ENCODE measurements around the gene ARHGEF25. TPM values are rescaled to one million over a fixed set of nuclear protein-coding genes. Genes with fewer than 3 reads are reported as not detected.

Gene ARHGEF25
- polyA plus RNA-seq, 2 of the 4 experiments (the other 2 are of a cell fraction): 9.3 to 13.8 TPM

DNA sequence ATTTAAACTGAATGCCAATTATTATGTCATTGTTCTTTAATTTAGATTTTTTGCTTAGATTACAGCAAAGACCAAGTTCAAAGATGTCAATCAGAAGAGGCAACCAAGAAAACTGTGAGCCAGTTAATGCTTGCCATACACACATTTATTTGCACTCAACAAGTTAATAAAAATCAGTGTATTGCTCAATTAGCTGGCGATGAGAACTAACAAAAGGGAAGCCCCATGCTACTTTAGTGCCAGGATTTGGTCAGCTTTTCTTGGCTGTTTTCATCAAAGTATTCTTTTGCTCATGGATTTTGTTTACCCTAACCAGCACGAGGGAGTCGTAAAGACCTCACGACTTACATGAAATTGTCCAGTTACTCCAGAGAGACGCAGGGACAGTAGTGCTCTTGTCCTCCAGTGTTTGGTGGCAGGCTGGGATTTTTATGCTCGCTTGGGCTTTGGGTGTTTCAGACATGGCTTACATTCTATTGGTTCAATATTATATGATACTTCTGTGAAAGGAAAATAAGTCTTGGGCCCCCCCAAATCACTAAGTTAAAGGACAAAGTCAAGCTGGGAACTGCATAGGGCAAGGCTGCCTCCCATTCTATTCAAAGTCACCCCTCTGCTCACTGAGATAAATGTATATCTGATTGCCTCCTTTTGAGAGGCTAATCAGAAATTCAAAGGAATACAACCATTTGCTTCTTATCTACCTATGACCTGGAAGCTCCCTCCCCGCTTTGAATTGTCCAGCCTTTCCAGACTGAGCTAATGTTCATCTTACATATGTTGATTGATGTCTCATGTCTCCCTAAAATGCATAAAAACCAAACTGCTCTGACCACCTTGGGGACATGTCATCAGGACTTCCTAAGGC, 29.2 kb downstream of the ARHGEF25 start:
- H3K4me2 ChIP-seq: no peak overlapping the region
- TF ChIP-seq HMGXB4 (CRISPR knock-in tag; IDR thresholded peaks at IDR 0.05; ENCODE audit: borderline replicate concordance): no peak
- TF ChIP-seq KDM1A (IDR thresholded peaks at IDR 0.05; ENCODE audit: low read depth): no peak
- TF ChIP-seq ELK1 (IDR thresholded peaks at IDR 0.05; ENCODE audit: low read depth, low read length): no peak
- no peak for TF ChIP-seq TFCP2L1 (CRISPR knock-in tag; IDR thresholded peaks at IDR 0.05)
- TF ChIP-seq RARB (CRISPR knock-in tag; IDR thresholded peaks at IDR 0.05): no peak
- no peak for TF ChIP-seq FOSL2 (IDR thresholded peaks at IDR 0.05)
- no peak for TF ChIP-seq FOSL2 (CRISPR knock-in tag; IDR thresholded peaks at IDR 0.05)
- no peaks in the 10 kb centered on the region for H3K4me1 ChIP-seq
- H3K4me3 ChIP-seq: no peak overlapping the region
- POLR2A ChIA-PET: no interaction called here
- no peak for FAIRE-seq
- CTCF ChIA-PET: interaction anchor here (1.2 to 4.0 kb wide), 3 partner anchors 15 to 58 kb away, joined by 3 to 24 read pairs (median 5); partner anchors contain the start of gene OS9
- peaks cover 16% of the 10 kb centered on the region for H3K9me3 ChIP-seq
- WGBS (ENCODE audit: missing lambda C conversion rate): 23% methylated on average over 7 of the region's 7 CpGs
- no peak for ATAC-seq
- no peak overlapping the region for H3K27ac ChIP-seq
- no peak for DNase-seq (ENCODE audit: low read depth in 1 of 2, low spot score in 1 of 2)

DNA sequence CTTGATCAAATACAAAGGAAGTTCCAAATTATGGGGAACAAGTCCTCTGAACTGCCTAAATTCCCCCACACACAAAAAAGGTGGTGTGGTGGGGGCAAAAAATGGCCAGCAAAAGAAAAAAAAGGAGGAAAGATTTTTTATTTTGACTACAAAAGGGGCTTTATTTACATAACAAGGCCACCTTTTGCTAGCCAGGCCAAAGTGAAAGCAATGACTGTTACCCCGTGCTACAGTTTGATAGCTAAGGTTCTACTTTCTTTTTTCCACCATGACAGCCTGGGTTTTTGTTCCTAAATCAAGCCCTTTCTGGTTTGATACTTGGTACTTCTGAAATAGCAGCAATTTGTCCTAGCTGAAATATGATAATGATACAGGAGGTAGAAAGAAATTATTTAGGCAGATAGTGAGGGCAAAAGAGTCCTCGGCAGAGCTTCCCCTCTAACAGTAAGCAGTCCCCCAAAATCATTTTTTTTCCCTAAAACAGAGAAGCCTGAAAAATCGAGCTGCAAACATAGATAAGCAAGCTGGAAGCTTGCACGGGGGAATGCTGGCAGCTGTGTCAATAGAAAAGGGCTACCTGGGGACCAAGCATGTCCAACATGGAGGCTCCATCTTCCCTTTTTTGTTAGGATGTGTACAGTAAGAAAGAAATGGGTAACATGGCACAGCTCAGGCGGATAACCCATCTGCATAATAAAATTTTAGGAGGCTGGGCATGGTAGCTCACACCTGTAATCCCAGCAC, 30.6 kb downstream of the ARHGEF25 start:
- H3K4me3 ChIP-seq: no peak overlapping the region
- ATAC-seq (no peak), FAIRE-seq (no peak), DNase-seq (ENCODE audit: low read depth in 1 of 2, low spot score in 1 of 2) (no peak)
- no peak overlapping the region for H3K27ac ChIP-seq
- CTCF ChIA-PET: interaction anchor here (1.0 to 4.0 kb wide), 8 partner anchors 9 to 77 kb away, joined by 3 to 24 read pairs (median 4); partner anchors contain the start of gene B4GALNT1
- H3K4me2 ChIP-seq: no peak overlapping the region
- H3K9me3 ChIP-seq: peaks cover 26% of the 10 kb centered on the region
- POLR2A ChIA-PET: no interaction called here
- TF ChIP-seq CHD4 (IDR thresholded peaks at IDR 0.05; ENCODE audit: borderline replicate concordance): no peak
- TF ChIP-seq CHD2 (IDR thresholded peaks at IDR 0.05; ENCODE audit: low read length, partially characterized antibody): no peak
- TF ChIP-seq ZC3H11A (IDR thresholded peaks at IDR 0.05): no peak
- no peak for TF ChIP-seq RCOR1 (IDR thresholded peaks at IDR 0.05; ENCODE audit: low read depth, low read length)
- TF ChIP-seq FOSL2 (IDR thresholded peaks at IDR 0.05): no peak
- TF ChIP-seq FOSL2 (CRISPR knock-in tag; IDR thresholded peaks at IDR 0.05): no peak
- no peak for TF ChIP-seq FOSB (CRISPR knock-in tag; IDR thresholded peaks at IDR 0.05)
- TF ChIP-seq GATA3 (IDR thresholded peaks at IDR 0.05; ENCODE audit: borderline replicate concordance): no peak
- no peak for TF ChIP-seq HOXB13 (CRISPR knock-in tag; IDR thresholded peaks at IDR 0.05; ENCODE audit: low read depth)
- TF ChIP-seq FOXS1 (CRISPR knock-in tag; IDR thresholded peaks at IDR 0.05): no peak
- TF ChIP-seq, protein P1, sequence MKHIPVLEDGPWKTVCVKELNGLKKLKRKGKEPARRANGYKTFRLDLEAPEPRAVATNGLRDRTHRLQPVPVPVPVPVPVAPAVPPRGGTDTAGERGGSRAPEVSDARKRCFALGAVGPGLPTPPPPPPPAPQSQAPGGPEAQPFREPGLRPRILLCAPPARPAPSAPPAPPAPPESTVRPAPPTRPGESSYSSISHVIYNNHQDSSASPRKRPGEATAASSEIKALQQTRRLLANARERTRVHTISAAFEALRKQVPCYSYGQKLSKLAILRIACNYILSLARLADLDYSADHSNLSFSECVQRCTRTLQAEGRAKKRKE (CRISPR knock-in tag; IDR thresholded peaks at IDR 0.05; ENCODE audit: low read depth): no peak
- TF ChIP-seq MYC (IDR thresholded peaks at IDR 0.05; ENCODE audit: borderline replicate concordance, low read length): no peak
- no peak for TF ChIP-seq NR3C1 (IDR thresholded peaks at IDR 0.05)
- TF ChIP-seq TP53 (CRISPR knock-in tag; IDR thresholded peaks at IDR 0.05): no peak
- WGBS (ENCODE audit: missing lambda C conversion rate): 22% methylated on average over 5 of the region's 5 CpGs
- no peaks in the 10 kb centered on the region for H3K4me1 ChIP-seq

Data from A549 (cell line).